CD14-positive monocyte (primary cell): ENCODE data around the gene HOXA7. TPM values are rescaled to one million over a fixed set of nuclear protein-coding genes. Genes with fewer than 3 reads are reported as not detected.

ENCODE experiments used
- DNase-seq, 3 donors: peaks; one replicate each; pipeline ENCODE4 v3.0.0-alpha.2; 2011 to 2022
- H2AFZ ChIP-seq: 2 replicates; pipeline ENCODE4 v1.6.0; 2012; ENCODE audit warnings: mild to moderate bottlenecking, low read depth, low read length, inconsistent platforms; ENCODE audit not compliant: insufficient read depth, poor library complexity, severe bottlenecking
- H3K27ac ChIP-seq, 2 donors: 1 replicate in 1 of 2; 2 replicates in 1 of 2; pipeline ENCODE4 v1.5.1; 2012 to 2013; ENCODE audit warnings: low read length in 2 of 2, control low read depth in 1 of 2, inconsistent platforms in 1 of 2, low read depth in 1 of 2, mild to moderate bottlenecking in 1 of 2
- H3K27me3 ChIP-seq, 2 donors: one replicate each; pipeline versions ENCODE4 v1.6.0 to v1.6.1; 2011 to 2013; ENCODE audit warnings: low read length in 2 of 2; ENCODE audit not compliant: control insufficient read depth in 2 of 2, insufficient read depth in 2 of 2
- H3K36me3 ChIP-seq, 2 donors: replicated peaks in 1 of 2; 1 replicate in 1 of 2; 2 replicates in 1 of 2; pipeline versions ENCODE4 v1.5.1 to v1.6.1; 2012 to 2013; ENCODE audit warnings: low read length in 2 of 2, control low read depth in 1 of 2, inconsistent platforms in 1 of 2, mild to moderate bottlenecking in 1 of 2; ENCODE audit not compliant: insufficient read depth in 2 of 2, control insufficient read depth in 1 of 2
- H3K4me1 ChIP-seq, 2 donors: 1 replicate in 1 of 2; 2 replicates in 1 of 2; pipeline versions ENCODE4 v1.5.1 to v1.6.1; 2012 to 2013; ENCODE audit warnings: low read length in 2 of 2, control low read depth in 1 of 2, inconsistent platforms in 1 of 2, mild to moderate bottlenecking in 1 of 2, moderate library complexity in 1 of 2; ENCODE audit not compliant: insufficient read depth in 2 of 2, control insufficient read depth in 1 of 2
- H3K4me2 ChIP-seq: replicated peaks from 2 replicates; pipeline ENCODE3; 2012; ENCODE audit warnings: low read length, moderate library complexity, mild to moderate bottlenecking; ENCODE audit not compliant: poor library complexity, severe bottlenecking; ENCODE audit errors: extremely low read depth
- H3K4me3 ChIP-seq, 3 experiments: fragments of 200-600 bp in 1 of 3; sonication (generic) in 1 of 3; replicated peaks in 1 of 3; 1 replicate in 2 of 3; 2 replicates in 1 of 3; pipeline ENCODE4 v1.5.1; 2011 to 2013; ENCODE audit warnings: low read length in 3 of 3, mild to moderate bottlenecking in 3 of 3, control low read depth in 2 of 3, low read depth in 2 of 3, inconsistent platforms in 1 of 3, moderate library complexity in 1 of 3
- H3K79me2 ChIP-seq: 2 replicates; pipeline ENCODE4 v1.6.0; 2012; ENCODE audit warnings: mild to moderate bottlenecking, control low read depth, inconsistent platforms, low read length, moderate library complexity; ENCODE audit not compliant: insufficient read depth
- H3K9ac ChIP-seq: 2 replicates; pipeline ENCODE4 v1.6.0; 2017; ENCODE audit warnings: low read length, mild to moderate bottlenecking; ENCODE audit not compliant: insufficient read depth, poor library complexity, severe bottlenecking
- H3K9me3 ChIP-seq, 2 donors: replicated peaks in 1 of 2; 1 replicate in 1 of 2; 2 replicates in 1 of 2; pipeline versions ENCODE4 v1.5.1 to v1.6.1; 2012 to 2013; ENCODE audit warnings: low read length in 2 of 2, control low read depth in 1 of 2; ENCODE audit not compliant: control insufficient read depth in 1 of 2, insufficient read depth in 1 of 2
- H4K20me1 ChIP-seq: 2 replicates; pipeline ENCODE4 v1.6.0; 2012; ENCODE audit warnings: mild to moderate bottlenecking, low read length, control low read depth, moderate library complexity; ENCODE audit not compliant: insufficient read depth
- H3K27ac Mint-ChIP-seq, 7 donors: one replicate each; pipeline ENCODE4 v1.8.0; 2020; ENCODE audit warnings: mild to moderate bottlenecking in 7 of 7, mixed read lengths in 7 of 7, moderate library complexity in 6 of 7, inconsistent platforms in 2 of 7
- H3K27me3 Mint-ChIP-seq, 3 donors: one replicate each; pipeline ENCODE4 v1.8.0; 2021 to 2022; ENCODE audit warnings: low read depth in 3 of 3, mild to moderate bottlenecking in 3 of 3, mixed read lengths in 3 of 3, moderate library complexity in 3 of 3, inconsistent platforms in 1 of 3
- H3K36me3 Mint-ChIP-seq, 2 donors: one replicate each; pipeline ENCODE4 v1.8.0; 2020; ENCODE audit warnings: mixed read lengths in 2 of 2, inconsistent platforms in 1 of 2, mild to moderate bottlenecking in 1 of 2
- H3K4me1 Mint-ChIP-seq: one replicate; pipeline ENCODE4 v1.8.0; 2020; ENCODE audit warnings: mild to moderate bottlenecking, mixed read lengths
- H3K4me3 Mint-ChIP-seq, 2 donors: one replicate each; pipeline ENCODE4 v1.8.0; 2020; ENCODE audit warnings: mild to moderate bottlenecking in 2 of 2, mixed read lengths in 2 of 2, moderate library complexity in 1 of 2
- H3K9me3 Mint-ChIP-seq, 7 donors: one replicate each; pipeline ENCODE4 v1.8.0; 2020 to 2022; ENCODE audit warnings: mixed read lengths in 7 of 7, mild to moderate bottlenecking in 6 of 7, moderate library complexity in 6 of 7, inconsistent platforms in 2 of 7
- WGBS: methylation state at CpG from one replicate; pipeline ENCODE4 v1.1.5; 2013; ENCODE audit warnings: missing lambda C conversion rate; ENCODE audit not compliant: insufficient coverage; 5-methylcytosine and 5-hydroxymethylcytosine counted together
- intact Hi-C, 2 donors: fragments of 100-400 bp; cut with micrococcal nuclease; formaldehyde crosslinking; loops; one replicate each; pipeline versions ENCODE4 v1.15.0 to v1.15.1; 2023
- polyA plus RNA-seq, 3 donors: library from polyadenylated mRNA; depleted of rRNA in 1 of 3; unstranded in 2 of 3; stranded (reverse) in 1 of 3; fragments of 300-500 nt in 2 of 3; fragments of >200 nt in 1 of 3; fragmentation: Illumina TruSeq in 2 of 3; gene quantifications; 1 replicate in 2 of 3; 2 replicates in 1 of 3; pipeline ENCODE4 v1.2.3, GENCODE V29; 2012 to 2021
- TF ChIP-seq, protein P1 (sequence below): fragments of 200-600 bp; IDR thresholded peaks from one replicate; pipeline ENCODE4 v1.8.0; 2022; ENCODE audit warnings: antibody characterized with exemption, mild to moderate bottlenecking

HOXA7 gene
- polyA plus RNA-seq, 3 donors: not detected

DNA sequence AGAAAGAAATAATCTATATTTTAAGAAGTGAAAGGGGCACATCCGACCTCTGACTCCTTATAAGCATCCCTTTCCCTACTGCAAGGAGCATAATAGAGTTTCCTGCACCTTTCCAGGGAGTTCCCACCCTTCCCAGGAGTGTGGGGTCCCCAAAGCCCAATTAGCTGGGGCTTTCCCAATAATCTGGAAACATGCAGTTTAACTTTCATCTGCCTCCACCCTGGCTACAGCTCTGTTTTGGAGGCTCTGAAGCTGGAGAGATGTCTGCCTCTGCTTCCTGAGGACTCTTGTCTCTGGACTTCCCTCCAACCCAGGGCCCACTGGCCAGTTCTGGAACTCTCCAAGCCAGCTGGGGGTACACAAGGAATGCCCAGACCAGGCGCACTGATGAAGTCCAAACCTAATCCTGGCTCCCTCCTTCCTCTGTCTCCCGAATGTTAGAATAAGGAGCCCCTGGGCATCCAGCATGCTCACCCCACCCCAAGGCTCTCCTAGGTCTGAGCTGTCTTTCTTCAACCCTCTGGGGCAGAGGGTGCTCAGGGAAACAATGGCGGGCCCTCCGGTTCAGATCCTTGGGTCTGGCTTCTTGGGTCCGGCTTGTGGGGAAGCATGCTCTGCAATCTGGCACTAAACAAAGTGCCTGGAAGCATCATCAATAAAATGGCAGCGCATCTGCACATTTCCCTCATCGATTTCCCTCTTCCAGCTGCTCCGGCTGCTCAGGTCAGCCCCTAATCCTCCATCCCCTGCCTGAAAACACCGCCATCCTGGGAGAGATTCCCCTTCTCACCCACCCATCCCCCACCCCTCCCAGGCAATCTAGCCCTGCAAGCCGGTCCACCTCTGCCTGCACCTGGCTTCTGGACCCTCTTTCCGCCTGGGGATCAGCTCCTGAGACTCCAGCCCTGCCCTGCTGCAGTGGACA lies 39.3 kb downstream of the HOXA7 start:
- no peak for DNase-seq
- 99% methylated on average over 10 of the region's 12 CpGs for WGBS
- Mint-ChIP-seq H3K27me3 (peaks cover 2 to 5% (median 3%) of the 10 kb centered on the region in 3 donors), H3K27ac (no peak overlapping the region), H3K36me3 (no peaks in the 10 kb centered on the region), H3K4me3 (no peak overlapping the region), H3K9me3 (peaks cover 0 to 4% (median 0%) of the 10 kb centered on the region in 7 donors), H3K4me1 (peaks cover 2% of the 10 kb centered on the region)
- Histone ChIP-seq H4K20me1 (no peaks in the 10 kb centered on the region), H3K27ac (no peak overlapping the region), H3K9ac (no peak overlapping the region), H3K4me3 (no peak overlapping the region), H3K4me2 (no peak overlapping the region), H2AFZ (no peak overlapping the region), H3K4me1 (no peaks in the 10 kb centered on the region), H3K9me3 (no peaks in the 10 kb centered on the region), H3K27me3 (no peaks in the 10 kb centered on the region), H3K36me3 (no peaks in the 10 kb centered on the region), H3K79me2 (no peaks in the 10 kb centered on the region)
- TF ChIP-seq, protein P1, sequence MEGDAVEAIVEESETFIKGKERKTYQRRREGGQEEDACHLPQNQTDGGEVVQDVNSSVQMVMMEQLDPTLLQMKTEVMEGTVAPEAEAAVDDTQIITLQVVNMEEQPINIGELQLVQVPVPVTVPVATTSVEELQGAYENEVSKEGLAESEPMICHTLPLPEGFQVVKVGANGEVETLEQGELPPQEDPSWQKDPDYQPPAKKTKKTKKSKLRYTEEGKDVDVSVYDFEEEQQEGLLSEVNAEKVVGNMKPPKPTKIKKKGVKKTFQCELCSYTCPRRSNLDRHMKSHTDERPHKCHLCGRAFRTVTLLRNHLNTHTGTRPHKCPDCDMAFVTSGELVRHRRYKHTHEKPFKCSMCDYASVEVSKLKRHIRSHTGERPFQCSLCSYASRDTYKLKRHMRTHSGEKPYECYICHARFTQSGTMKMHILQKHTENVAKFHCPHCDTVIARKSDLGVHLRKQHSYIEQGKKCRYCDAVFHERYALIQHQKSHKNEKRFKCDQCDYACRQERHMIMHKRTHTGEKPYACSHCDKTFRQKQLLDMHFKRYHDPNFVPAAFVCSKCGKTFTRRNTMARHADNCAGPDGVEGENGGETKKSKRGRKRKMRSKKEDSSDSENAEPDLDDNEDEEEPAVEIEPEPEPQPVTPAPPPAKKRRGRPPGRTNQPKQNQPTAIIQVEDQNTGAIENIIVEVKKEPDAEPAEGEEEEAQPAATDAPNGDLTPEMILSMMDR: no peak
- intact Hi-C loops: no loop called here

- peaks cover 0 to 4% (median 0%) of the 10 kb centered on the region in 7 donors for H3K9me3 Mint-ChIP-seq
- intact Hi-C loops: no loop called here
- H2AFZ ChIP-seq: no peak overlapping the region
These were observed 40.2 kb downstream of the HOXA7 start for GRCh38 chr7:27116031-27116961.

More at GRCh38 chr7:27116031-27116961, 40.2 kb downstream of the HOXA7 start:
- H3K4me3 ChIP-seq: no peak overlapping the region
- no peak overlapping the region for H3K9ac ChIP-seq
- H3K27ac ChIP-seq: no peak overlapping the region
- no peaks in the 10 kb centered on the region for H3K9me3 ChIP-seq
- no peaks in the 10 kb centered on the region for H3K36me3 ChIP-seq
- TF ChIP-seq, protein P1: no peak
- no peaks in the 10 kb centered on the region for H3K4me1 ChIP-seq
- H3K27me3 ChIP-seq: no peaks in the 10 kb centered on the region
- H3K79me2 ChIP-seq: no peaks in the 10 kb centered on the region
- H3K4me1 Mint-ChIP-seq: peaks cover 2% of the 10 kb centered on the region
- WGBS: 96% methylated on average over 9 of the region's 20 CpGs
- H3K4me2 ChIP-seq: no peak overlapping the region
- H3K27me3 Mint-ChIP-seq: peaks cover 2 to 5% (median 3%) of the 10 kb centered on the region in 3 donors
- H4K20me1 ChIP-seq: no peaks in the 10 kb centered on the region
- no peaks in the 10 kb centered on the region for H3K36me3 Mint-ChIP-seq
- H3K4me3 Mint-ChIP-seq: no peak overlapping the region
- no peak overlapping the region for H3K27ac Mint-ChIP-seq
- DNase-seq: no peak
